ENCODE data around the gene EXOC2.
A peak's percentile ranks its signal among the peaks of the same experiment; 100 is the strongest.

EXOC2 gene, protein sequence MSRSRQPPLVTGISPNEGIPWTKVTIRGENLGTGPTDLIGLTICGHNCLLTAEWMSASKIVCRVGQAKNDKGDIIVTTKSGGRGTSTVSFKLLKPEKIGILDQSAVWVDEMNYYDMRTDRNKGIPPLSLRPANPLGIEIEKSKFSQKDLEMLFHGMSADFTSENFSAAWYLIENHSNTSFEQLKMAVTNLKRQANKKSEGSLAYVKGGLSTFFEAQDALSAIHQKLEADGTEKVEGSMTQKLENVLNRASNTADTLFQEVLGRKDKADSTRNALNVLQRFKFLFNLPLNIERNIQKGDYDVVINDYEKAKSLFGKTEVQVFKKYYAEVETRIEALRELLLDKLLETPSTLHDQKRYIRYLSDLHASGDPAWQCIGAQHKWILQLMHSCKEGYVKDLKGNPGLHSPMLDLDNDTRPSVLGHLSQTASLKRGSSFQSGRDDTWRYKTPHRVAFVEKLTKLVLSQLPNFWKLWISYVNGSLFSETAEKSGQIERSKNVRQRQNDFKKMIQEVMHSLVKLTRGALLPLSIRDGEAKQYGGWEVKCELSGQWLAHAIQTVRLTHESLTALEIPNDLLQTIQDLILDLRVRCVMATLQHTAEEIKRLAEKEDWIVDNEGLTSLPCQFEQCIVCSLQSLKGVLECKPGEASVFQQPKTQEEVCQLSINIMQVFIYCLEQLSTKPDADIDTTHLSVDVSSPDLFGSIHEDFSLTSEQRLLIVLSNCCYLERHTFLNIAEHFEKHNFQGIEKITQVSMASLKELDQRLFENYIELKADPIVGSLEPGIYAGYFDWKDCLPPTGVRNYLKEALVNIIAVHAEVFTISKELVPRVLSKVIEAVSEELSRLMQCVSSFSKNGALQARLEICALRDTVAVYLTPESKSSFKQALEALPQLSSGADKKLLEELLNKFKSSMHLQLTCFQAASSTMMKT
- 53.1 to 81.9 (median 79.9) reads per million in 4 donors for total RNA-seq

DNA sequence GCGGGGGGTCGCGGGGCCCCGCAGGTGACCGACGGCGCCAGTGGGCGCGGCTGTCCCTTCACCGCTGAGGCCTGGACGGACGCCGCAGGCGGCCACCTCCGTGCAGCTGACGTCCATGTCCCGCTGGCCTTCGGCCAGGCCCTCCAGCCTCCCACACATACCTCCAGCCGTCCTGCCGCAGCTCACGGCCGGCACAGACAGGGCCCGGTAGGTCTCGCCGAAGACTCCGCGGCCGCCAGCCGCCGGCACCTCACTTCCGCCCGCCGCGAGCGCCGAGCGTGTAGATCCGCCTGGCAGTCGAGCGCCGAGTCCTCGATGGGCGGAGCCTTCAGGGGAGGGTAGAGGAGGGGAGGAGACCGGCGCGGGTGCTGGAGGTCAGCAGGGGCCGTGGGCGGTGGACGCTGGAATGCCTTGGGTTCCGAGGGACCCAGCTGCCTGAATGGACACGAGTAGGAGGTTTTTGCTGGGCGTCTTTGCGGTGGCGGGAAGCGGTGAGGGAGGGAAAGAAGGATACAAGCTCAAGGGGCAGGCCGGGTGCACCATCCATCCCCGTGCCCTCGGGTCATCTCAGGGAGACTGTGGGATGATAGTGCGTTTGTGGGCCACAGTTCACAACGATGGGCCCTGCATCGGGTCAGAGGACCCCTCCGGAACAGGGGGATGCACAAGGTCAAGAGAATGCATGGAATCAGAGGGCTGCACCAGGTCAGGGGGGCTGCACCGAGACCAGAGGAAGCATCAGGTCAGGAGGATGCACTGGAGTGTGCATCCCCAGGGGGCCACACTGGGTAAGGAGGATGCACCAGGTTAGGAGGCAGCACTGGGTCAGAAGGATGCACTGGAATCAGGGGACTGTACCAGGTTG is at the start of gene EXOC2:
TSS of gene EXOC2 (minus strand) at position 282 of the 865 bp plus-strand sequence. CDS start 55,321 bp downstream, outside the sequence.
- peak; percentile 65 to 86 (median 76) for DNase-seq

DNA sequence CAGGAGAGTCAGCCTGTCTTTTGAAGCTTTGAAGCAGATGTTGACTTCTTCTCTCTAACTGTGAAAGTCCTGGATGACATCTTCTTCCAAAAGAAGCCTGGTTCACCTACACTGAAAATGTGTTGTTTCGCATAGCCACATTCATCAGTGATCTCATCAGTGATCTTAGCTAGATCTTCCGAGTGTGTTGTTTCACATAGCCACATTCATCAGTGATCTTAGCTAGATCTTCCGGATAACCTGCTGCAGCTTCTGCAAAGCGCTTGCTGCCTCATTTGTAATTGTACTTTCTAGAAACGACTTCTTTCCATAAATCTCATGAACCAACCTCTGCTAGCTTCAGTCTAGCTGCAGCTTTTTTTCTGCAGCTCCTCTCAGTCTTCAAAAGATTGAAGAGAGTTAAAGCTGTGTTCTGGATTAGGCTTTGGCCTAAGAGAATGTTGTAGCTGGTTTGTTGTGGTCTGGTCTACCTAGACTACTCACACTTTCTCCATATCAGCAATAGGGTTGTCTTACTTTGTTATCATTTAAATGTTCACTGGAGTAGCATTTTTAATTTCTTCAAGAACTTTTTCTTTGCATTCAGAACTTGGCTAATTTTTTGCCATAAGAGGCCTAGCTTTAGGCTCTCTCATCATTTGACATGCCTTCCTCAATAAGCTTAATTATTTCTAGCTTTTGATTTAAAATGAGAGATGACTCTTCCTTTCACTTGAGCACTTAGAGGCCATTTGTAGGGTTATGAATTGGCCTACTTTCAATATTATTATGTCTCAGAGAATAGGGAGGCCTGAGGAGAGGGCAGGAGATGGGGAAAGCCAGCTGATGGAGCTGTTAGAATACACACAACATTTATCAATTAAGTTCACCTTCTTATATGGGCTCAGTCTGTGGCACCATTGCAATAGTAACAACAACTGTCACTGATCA is 48.7 kb upstream of the EXOC2 start:
- peak in 1 of 5 donors; percentile 15 for DNase-seq

DNA sequence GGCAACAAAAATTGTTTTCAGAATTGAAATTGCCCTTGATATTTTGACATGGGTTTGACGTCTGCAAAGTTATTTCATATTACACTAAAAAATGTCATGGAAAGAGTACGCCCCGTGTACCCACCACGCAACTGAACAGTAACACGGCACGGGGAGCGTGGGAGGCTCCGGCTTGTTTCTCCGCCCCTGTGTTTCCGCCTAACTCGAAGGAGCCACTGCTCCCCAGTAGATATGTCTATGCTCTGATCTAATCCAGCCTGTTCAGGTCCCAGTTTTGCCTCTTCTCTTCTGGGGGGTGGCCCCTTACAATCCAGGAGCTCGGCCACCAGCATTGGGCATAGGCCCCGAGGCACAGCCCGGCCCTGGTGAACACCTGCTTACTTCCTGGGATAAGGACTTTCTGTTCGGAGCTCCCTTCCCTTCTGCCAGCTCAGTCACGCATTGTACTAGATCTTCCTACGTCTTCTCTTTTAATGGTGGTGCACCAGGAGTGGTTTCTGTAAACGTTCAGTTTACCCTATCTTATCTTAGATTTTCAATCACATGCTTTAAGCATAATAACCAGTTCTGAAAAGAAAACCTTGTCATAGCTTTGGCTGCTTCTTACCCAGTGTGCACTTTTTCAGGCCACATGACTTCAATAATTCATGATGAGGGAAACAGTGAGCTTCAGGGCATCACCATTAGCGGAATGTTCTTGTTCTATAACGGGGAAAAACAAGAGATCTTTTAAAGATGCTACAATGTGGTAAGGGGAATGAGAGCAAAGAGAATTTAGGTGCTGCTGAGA is 43.9 kb upstream of the EXOC2 start:
- no peak for DNase-seq

DNA sequence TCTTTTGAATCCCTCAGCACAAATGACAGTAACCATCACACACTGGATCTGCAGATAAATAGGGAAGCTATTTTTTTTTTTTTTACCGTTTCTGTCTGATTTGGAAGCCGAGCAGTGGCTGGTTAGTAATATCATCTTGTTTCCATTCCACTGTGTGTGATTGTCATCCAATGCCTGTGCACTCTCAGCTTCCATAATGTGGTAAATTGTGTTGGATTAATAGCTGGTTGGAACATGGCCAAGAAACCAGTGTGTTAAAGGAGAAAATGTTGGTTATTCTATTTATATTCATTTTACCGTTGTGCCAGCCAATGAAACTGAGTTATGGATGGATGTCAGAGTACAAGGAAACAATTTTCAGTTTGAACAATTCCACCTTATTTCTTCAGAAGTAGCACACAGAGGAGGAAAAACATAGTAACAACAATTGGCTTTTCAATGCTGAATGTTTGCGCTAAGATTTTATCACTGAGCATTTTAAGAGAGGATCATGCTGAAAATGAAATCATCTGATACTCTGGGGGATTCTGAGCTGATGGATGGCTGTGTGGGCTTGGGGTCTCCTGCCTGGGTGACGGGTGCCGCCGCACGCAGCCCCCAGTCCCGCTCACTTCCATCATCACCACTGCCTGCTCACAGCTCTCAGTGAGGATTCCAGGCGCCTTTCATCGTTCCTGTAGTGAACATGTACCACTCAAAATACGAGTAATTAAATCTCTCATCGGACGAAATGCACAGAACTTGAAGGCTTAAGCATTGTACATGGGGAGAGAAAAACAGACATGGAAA is 40.7 kb upstream of the EXOC2 start:
- no peak for DNase-seq

DNA sequence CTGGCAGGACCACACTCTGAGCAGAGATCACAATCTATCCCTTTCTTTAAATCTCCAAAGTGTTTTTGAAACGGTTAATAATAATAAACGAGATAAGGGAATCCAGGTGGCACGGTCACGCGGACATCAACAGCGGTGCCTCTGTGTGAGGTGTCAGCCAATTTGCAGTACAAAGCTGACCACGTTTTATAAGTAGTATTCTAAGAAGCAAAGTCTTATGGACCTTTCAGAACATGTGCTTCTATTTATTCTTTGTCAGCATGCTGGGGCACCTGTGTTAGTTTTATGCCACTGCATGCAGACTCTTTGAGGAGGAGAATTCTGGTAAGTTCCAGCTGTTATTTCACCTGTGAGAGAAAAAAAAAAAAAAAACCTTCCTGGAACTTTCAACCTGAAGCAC is 39.0 kb upstream of the EXOC2 start:
- DNase-seq: no peak

DNA sequence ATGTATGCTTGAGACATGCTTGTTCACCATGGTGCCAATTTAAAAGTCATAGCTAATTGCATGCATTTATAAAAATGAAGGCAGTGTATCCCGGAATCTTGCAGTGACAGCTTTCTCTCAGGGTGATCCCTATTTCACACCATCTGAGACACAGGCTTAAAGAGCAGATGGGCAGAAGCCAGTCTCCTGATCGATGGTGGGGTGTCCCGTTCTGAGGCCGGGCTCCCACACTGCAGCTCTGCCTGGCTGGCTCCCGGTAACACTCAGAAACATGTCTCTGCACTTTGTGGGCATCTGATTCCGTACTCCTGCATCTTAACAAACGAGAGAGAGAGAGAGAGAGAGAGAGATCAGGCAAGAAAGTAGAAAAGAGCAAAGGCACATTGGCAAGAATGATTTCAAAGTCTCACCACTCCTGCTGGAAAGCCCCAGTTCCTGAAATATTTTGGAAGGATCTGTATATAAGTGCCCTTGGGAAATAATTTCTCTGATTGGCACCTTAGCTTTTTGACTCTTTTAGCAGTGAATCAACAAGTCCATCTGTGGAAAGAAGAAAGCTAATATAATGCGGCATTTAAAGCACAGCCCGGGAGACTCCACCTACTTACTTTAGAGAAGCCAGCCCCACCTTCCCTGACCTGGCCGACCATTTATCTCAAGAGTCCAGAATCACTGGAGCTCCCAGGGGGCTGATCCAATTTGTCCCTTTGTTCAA is 36.8 kb upstream of the EXOC2 start:
- no peak for DNase-seq

DNA sequence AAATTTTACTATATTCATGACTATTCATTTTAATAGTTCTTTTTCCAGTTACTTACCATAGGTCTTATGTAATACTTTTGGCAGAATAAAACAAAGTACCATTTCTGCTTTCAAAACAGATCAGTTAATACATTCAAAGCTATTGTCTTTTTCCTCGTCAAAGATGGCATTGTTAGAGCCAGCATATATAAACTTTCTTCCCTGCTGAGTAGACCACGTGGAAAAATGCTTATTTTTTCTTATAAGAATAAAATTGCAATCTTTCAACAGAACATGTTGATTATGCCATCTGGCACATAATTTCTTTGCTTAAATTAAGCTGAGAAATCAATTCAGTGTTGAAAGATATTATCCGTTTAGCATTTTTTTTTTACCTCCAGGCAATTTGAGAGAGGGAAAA is 34.9 kb upstream of the EXOC2 start:
- no peak for DNase-seq

DNA sequence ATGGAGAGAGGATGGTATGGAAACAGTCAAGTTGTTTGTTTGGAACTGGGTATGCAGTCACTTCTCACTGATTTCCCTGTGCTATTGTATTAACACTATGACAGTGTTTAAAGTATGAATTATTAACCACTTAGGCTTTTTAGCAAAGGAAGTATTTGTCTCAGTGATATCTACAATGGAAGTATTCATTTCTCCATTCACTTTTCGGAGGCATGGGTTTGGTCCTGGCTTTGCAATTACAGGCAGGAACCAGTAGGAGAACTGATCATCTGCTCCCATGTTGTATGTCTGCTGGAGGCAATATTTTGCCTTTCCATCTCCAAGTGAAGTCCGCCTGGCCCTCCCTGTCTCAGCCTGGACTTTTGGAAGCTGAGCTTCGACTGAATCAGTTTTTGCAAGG is 30.6 kb upstream of the EXOC2 start:
- no peak for DNase-seq

DNA sequence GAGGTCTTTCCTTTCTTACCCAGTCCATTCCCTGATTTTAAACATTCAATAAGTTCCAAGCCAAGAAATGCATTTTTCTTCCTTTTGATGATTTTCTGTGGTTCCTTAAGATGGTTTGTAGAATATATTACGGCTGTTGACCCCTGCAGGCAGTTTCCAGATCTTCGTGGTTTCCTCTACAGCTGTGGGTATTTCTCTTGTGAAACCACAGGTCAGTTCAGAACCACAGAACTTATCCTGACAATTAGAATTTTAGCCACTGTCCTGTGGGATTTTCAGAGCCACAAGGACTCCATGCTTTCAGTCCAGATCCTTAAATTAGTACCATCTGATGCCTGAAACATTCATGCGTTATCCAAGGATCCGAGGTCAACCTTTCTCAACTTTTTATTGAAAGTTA is 29.7 kb upstream of the EXOC2 start:
- DNase-seq: no peak

DNA sequence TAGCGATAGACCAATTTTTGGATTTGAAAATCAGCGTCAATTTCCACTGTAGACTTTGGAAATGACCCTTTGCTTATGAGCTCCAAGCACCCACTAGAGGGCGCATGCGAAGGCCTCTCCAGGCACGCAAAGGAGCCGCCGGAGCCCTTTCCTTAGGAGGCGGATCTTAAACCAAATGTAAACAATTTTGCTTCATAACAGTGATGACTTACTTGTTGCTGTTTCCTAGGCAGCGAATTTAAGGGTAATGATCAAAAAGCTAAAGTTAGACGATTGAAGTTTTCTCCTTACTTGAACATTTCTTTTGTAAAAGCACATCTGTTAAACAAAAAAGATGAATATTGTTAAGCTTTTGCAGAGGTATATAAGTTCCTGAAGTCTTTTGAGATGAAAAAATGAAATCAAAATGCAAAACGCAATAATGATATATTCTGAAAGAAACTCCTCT is 29.2 kb upstream of the EXOC2 start:
- peak; percentile 49 to 75 (median 62) for DNase-seq

DNA sequence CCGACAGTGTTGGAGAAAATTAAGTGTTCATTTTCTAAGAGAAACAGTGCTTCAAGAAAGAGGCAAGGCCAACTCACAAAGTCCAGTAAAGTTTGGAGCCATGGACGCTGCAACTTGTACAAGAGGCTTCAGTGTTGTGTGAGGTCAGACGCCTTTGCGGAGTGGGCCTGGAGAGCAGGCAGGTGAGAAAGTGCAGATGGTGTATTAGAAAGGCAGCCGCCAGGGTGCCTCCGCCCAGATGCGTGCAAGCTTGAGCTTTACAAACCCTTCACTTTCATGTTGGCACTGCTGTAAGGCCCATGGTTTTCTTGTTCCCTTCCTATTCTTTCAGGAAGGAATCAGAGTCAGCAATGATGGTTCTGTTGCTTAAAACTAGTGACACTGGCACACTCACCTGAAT is 25.4 kb upstream of the EXOC2 start:
- no peak for DNase-seq

DNA sequence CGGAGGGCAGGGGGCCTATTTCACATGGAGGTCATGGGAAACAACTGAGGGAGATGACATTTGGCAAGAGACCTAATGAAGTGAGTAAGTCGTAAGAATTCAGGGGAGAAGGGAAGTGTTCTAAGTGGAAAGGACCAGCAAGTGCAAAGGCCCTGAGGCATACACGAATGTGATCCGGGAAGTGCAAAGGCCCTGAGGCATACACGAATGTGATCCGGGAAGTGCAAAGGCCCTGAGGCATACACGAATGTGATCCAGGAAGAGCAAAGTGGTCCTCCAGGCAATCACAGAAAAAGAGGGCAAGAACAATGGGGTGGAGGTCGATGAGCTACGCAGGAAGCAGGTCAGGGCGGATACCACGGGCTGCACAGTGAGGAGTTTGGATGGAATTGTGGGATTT is 24.2 kb upstream of the EXOC2 start:
- DNase-seq: no peak

DNA sequence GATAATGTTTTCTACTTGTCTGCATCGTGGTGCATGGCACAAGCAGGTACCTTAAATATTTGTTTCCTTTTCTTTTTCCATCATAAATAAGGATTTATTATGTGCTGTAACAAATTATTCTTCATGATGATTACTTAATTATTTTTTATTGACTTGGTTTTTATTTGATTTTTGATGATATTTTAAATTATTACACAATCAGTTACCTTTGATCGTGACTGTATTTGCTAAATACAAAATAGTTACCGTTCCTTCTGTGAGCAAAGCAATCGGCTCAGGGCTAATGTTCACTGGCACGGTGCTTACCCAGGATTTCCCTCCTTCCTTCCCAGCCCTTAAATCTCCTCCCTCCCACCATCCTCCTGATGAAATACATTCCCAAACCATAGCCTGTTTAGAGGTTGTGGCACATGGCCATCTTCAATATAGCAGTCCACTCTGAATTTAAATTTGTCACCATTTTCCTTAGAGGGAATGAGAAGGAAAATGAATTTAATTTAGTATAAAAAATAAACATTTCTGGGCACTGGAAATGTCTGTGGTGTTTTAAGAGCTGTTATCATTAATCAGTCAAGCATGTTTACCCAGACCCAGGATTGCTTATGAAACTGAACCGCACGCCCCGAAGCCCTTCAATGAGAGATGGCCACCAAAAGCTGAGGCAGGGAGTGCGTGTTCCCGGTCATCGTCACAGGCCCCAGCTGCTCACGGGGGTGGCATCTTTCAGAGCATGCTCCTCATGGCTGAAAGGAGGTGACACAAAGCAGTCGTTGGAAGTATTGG is 23.0 kb upstream of the EXOC2 start:
- no peak for DNase-seq

DNA sequence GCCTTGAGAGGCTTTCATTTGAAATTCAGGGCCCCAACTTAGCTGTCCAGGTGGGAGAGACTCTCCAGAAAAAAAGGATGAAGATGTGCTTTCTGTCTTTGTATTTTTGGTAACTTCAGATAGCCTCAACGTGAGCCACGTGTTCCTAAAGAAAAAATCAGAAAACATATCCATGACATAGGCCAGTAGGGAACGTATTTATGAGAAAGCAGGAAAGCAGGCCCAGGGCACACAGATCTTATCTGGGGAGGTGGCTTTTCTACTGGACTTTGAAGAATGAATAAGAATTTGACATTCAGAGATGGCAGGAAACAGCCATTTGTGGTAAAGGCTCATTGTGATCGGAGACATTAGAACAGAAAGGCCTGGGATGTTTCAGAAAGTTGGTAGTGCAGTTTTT is 21.2 kb upstream of the EXOC2 start:
- DNase-seq: no peak

DNA sequence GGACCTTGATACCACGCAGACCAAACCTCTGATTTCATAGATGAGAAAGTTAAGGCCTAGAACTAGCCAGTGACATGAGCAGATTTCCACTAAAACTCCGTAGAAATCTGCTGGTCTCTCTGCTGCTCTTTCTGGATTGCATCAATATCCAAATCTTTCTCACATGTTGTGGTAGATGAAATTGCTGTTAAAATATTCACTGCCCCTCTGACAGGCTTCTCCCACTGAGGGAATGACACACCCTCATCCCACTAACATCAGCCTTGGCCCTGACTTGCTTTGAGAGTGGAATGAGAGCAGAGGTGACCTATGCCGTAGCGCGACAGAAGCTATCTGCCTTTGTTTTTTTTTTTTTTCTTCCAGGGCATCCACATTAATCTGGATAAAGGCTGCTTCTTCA is 20.4 kb upstream of the EXOC2 start:
- no peak for DNase-seq

DNA sequence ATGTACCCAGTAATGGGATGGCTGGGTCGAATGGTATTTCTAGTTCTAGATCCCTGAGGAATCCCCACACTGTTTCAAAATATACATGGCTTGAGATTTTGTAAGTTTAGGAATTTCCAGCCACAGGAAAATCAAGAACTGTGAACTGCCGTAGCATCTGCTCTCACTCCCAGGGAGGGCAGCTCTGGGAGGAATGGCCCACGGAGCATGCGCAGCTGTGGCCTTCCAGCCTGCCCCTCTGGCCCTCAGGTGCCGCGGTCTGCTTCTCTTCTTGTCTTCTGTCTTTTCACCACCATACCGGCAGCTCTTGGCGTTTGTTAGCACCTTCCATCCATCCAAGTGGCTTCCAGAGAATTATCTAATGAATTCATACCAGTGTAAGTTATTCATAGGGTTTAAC is 19.9 kb upstream of the EXOC2 start:
- DNase-seq: no peak

DNA sequence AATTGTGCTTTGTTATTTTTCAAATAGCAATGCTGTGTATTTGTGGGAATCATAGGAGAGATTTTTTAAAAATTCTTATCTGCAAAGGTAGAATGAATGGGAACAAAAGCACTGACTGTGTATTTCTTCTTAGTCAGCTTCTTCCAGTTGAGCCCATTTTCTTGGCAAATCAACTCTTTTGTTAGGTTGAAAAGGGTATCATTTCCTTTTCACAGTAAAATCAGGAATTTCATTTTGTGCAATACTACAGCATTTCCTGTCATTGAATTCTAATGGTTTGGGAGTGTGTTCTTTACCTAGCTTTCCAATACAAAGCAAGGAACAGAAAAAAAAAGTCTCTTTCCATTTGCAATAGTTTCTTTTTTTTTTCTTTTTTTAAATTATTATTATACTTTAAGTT is 19.0 kb upstream of the EXOC2 start:
- DNase-seq: peak in 1 of 5 donors; percentile 17
